CD4-positive, alpha-beta T cell treated with Interferon gamma for 1 hour (primary cell): ENCODE results near the gene ZC3H12C.
"Not testable (repeated sequence)": the region's sequence is repeated elsewhere in the genome, so short reads cannot be mapped to it uniquely, and the experiment has no call there.

Experiments used
- DNase-seq: peaks from one replicate; pipeline ENCODE4 v3.0.0-alpha.2; 2020

Gene ZC3H12C

DNA sequence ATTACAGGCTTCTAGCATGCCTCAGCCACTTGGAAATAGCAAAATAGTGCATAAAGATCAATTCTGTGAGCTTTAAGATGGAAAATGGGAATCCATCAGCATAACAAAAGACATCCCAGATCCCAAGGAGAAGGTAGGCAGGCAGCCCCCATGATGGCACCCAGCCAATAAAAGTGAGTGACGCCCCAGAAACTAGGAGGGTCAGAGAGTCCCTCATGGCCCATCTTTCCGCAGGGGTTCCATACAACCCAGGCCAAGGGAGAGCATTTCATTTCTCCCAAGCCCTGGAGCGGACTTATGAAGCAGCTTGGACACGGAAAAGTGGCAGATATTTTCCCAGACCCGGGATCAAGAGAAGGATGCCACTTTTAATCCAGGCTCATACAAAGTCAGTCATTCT is 93.3 kb downstream of the ZC3H12C start:
- no peak for DNase-seq

DNA sequence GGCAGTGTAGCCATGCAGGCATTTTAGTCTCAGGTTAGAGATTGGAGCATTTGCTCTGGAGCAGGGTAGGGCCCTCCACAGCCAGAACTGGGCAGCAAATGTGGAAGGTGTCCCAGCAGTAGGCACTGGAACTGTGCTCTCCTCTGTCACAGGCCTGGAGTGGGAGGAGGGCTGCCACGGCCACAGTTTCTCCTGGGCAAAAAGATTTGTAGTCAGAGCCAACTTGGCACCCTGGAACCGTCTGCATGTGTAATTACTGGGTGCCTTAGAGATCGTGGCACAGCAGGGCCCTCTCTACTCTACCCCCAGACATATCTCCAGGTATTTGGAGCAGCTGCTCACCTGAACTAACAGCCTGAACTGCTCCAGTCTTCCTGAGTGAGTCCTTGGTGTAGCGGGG is 93.7 kb downstream of the ZC3H12C start:
- no peak for DNase-seq

DNA sequence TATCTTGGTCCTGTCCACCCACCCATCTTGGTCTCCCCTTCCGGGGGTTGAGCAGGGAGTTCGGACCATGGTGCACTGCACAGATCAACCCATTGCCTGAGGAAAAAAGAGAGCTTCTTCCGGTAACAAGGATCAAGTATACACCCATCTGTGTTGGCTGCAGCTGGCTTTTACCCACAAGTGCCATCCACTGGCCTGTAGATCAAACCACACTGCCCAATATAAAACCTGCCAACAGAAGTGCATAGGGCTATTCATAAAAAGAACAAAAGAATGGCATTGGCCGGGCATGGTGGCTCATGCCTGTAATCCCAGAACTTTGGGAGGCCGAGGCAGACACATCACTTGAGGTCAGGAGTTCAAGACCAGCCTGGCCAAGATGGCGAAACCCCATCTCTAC is 94.5 kb downstream of the ZC3H12C start:
- no peak for DNase-seq

DNA sequence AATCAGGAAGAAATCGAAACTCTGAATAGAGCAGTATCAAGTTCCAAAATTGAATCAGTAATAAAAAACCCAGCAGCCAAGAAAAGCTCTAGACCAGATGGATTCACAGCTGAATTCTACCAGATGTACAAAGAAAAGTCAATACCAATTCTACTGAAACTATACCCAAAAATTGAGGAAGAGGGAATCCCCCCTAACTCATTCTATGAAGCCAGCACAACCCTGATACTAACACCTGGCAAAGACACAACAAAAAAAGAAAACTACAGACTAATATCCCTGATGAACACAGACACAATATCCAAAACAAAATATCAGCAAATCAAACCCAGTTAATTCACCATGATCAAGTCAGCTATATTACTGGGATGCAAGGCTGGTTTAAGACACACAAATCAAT is 97.7 kb downstream of the ZC3H12C start:
- DNase-seq: no peak

DNA sequence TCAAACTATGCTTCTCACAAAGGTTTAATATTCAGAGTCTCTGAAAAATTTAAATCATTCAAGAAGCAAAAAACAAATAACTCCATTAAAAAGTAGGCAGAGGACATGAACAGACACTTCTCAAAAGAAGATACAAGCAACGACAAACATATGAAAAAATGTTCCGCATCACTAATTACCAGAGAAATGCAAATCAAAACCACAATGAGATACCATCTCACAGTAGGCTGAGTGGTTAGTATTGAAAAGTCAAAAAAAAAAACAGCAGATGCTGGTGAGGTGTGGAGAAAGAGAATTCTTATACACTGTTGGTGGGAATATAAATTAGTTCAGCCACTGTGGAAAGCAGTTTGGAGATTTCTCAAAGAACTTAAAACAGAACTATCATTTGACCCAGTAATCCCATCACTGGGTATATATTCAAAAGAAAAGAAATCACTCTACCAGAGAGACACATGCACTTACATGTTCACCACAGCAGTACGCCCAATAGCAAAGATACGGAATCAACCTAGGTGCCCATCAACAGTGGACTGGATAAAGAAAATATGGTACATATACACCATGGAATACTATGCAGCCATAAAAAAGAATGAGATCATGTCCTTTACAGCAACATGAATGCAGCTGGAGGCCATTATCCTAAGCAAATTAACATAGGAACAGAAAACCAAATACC is 99.6 kb downstream of the ZC3H12C start:
- not testable (repeated sequence) for DNase-seq

DNA sequence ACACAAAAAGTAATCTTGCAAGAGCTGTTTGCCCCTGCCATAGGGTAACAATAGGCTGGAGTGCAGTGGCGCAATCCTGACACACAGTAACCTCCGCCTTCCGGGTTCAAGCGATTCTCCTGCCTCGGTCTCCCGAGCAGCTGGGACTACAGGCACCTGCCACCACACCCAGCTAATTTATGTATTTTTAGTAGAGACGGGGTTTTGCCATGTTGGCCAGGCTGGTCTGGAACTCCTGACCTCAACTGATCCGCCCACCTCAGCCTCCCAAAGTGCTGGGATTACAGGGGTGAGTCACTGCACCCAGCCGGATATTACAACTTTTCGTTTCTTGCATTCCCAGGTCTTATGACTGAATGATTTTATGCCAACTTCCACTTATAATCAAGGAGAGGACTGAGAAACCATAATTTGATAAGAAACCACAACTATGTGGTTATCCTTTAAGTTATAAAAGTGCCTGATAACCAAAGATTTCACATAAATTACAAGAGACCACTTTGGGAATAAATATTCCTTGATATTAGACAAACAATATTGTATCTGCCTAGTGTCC is 101.1 kb downstream of the ZC3H12C start:
- not testable (repeated sequence) for DNase-seq

DNA sequence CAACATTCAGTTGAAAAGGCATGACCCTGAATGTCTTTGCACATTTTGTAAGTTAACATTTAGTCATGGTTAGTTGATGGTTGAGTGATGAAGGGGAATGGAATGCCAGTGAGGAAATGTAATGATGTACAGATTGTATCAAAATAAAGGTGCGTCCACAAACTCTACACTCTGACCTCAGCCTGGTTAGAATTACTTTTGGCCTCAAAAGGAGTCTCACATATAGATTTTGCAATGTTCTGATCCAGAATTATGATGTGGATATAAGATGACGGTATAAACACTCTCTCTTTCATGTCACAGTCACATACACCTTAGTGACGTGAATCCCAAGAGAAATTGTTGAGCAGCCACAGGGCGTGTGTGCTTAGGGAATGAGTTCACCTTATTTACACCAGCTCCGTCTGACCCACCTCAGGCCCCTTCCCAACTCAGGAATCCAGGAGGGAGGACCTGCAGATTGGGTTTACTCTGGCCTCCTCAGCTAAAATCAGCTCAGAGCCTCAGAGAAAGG is 103.1 kb downstream of the ZC3H12C start:
- DNase-seq: no peak

DNA sequence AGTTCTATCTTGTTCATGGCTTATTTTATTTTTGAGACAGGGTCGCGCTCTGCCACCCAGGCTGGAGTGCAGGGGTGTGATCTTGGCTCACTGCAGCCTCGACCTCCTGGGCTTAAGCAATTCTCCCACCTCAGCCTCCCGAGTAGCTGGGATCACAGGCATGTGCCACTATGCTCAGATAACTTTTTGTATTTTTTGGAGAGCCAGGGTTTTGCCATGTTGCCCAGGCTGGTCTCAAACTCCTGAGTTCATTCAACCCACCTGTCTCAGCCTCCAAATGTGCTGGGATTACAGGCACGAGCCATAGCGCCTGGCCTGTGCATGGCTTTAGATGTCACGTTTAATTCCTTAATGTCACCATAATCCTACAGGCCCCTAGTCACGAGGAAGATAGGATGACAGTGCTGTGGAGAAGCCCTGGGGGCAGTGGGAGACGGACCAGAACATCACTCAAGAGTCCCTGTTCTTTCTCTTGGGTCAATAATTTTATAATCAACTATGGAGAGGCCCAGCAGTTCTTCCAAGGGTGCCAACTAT is 103.8 kb downstream of the ZC3H12C start:
- DNase-seq: no peak

DNA sequence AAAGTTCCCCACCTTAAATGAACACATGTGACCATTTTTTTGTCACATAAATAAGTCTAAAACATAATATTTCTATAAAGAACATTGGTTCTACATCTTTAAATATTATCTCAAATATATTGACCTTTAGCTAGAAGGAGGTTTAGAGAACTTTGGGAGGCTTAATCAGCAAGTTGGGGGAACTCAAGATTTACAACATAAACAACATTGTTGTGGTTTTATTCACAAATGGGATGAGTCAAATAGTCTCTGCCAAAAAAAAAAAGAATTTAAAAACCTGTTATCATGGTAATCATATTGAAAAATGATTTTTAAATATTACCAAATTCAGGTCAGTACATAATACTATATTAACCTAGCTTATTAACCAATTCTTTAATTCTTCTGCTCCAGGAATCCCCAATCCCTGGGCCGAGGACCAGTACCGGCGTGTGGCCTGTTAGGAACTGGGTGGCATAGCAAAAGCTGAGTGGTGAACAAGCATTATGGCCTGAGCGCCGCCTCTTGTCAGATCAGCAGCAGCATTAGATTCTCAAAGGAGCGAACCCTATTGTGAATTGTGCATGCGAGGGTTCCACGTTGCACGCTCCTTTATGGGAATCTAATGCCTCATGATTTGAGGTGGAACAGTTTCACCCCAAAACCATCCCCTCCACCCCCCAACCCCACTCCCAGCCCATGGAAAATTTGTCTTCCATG is 105.0 kb downstream of the ZC3H12C start:
- DNase-seq: no peak

DNA sequence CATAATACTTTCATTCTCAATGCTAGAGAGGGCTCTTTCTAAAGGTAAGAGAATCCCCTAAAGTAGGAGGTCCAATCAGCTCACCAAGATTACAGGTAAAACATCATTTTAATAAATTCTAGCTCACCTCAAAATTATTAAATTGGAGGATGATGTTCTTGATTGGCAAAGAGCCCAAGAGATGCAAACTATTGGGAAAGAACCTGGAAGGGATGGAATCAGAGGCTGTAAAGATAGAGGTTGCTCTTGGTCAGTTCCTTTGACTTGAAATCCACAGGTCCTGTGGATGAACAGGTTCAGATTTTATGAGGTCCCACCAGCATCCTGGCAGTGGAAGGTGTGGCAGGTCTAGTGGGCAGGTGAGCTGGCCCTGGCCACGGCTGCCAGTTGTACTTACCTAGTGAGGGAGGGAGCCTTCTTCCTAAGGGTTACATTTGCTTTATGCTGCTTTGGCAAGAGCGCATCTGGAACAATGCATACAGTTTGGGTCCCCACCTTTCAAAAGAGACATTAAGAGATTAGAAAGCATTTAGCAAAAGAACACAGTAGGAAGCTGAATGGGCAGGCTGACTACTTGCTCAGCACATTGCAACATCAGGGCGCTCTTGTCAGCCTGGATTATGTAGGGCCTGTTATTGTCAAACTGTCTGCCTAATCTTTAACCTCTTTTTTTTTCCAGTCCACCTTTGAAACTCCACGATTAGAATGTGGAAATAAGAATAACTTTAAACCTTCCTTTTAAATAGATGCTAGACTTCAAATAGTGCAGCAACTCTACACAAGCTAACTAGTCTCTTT is 106.2 kb downstream of the ZC3H12C start:
- DNase-seq: no peak

DNA sequence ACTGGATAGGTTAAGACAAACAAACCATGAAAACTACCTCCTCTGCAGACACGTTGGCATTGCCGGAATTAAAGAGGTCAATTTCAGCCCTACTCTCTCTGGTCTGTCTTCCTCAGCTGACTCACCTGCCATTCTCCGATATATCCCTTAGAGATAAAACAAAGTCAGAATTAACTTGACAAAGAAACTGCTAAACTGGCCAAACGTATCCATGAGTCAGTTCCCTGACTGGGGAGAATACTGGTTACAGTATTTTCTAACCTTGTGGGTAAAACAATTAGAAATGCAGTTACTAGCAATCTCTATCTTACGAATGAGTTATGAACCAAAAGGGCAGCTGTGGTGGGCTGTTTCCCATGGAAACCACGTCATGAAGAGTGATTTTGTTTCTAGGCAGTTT is 107.0 kb downstream of the ZC3H12C start:
- no peak for DNase-seq

DNA sequence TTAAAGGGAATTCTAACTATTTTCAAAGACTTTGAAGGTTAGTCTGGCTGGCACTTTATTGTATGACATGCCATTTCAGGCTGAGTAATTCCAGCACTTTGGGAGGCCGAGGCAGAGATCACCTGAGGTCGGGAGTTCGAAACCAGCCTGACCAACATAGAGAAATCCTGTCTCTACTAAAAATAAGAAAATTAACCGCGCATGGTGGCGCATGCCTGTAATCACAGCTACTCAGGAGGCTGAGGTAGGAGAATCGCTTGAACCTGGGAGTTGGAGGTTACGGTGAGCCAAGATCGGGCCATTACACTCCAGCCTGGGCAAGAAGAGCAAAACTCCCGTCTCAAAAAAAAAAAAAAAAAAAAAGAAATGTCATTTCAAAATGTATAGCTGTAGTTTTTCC is 107.6 kb downstream of the ZC3H12C start:
- DNase-seq: no peak

DNA sequence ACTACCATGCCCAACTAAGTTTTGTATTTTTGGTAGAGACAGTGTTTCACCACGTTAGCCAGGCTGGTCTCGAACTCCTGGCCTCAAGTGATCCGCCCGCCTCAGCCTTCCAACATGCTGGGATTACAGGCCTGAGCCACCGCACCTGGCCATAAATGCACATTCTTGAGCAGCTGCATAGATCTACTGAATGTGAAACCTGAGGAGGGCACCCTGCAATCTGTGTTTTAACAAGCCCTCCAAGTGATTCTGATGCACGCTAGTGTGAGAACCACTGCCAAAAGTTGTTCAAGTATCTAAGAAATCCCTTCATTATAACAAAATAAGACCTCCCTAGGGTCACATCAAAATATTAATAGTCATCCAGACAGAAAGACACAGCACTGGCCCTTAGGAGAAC is 113.9 kb downstream of the ZC3H12C start:
- DNase-seq: no peak

DNA sequence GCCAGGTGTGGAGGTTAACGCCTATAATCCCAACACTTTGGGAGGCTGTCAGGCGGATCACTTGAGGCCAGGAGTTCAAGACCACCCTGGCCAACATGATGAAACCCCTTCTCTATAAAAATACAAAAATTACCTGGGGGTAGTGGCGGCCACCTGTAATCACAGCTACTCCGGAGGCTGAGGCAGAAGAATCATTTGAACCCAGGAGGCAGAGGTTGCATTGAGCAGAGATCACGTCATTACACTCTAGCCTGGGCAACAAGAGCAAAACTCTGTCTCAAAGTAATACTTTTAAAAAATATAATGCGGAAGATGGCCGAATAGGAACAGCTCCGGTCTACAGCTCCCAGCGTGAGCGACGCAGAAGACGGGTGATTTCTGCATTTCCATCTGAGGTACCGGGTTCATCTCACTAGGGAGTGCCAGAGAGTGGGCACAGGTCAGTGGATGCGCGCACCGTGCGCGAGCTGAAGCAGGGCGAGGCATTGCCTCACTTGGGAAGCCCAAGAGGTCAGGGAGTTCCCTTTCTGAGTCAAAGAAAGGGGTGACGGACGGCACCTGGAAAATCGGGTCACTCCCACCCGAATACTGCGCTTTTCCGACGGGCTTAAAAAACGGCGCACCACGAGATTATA is 115.6 kb downstream of the ZC3H12C start:
- DNase-seq: not testable (repeated sequence)

DNA sequence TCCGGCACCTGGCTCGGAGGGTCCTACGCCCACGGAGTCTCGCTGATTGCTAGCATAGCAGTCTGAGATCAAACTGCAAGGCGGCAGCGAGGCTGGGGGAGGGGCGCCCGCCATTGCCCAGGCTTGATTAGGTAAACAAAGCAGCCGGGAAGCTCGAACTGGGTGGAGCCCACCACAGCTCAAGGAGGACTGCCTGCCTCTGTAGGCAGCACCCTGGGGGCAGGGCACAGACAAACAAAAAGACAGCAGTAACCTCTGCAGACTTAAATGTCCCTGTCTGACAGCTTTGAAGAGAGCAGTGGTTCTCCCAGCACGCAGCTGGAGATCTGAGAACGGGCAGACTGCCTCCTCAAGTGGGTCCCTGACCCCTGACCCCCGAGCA is 116.1 kb downstream of the ZC3H12C start:
- peak; percentile 7 for DNase-seq

DNA sequence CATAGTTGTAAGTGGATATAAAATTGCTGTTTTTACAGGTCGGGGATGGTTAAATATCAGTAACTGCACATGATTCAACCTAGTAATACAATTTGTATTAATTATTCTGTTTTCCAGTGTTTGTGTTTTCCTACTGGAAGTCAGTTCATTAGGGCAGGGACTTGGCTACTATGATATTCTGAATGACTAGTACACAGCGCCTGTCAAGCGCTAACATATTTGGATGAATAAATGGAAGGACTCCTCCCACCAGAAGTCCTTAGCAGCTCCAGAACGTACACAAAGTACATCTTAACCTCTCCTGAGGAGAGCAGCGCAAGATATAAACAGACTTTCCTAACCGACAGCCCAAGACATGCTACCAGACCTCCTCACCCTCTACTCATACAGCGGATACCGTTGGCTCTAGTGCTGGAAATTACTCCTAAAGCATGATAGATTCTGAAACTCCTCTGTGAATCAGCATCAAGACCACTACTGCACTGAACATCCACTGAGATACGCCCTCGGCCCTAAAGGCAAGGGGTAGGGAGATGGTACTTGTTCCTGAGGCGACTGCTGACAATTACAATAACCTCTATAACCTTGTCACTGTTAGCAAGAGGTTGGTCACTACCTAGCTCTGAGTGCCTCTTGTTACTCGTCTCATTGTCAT is 124.2 kb downstream of the ZC3H12C start:
- DNase-seq: no peak

DNA sequence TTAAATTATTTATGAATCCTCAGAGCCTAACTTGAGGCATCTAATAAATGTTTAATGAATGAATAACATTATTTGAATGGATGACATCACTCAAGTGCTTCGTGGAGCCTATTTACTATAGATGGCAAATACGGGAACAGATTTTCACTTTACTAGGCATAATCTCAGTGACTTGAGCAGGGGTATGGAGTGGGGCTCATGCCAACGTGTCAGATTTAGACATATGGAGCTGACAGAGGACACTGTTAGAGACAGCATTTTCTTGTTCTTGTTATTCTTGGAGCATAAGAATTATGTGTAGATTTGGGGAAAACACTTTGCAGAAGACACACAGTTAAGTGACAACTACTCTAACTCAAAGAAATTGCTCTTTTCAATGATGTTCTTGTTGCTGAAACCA is 124.7 kb downstream of the ZC3H12C start:
- no peak for DNase-seq

DNA sequence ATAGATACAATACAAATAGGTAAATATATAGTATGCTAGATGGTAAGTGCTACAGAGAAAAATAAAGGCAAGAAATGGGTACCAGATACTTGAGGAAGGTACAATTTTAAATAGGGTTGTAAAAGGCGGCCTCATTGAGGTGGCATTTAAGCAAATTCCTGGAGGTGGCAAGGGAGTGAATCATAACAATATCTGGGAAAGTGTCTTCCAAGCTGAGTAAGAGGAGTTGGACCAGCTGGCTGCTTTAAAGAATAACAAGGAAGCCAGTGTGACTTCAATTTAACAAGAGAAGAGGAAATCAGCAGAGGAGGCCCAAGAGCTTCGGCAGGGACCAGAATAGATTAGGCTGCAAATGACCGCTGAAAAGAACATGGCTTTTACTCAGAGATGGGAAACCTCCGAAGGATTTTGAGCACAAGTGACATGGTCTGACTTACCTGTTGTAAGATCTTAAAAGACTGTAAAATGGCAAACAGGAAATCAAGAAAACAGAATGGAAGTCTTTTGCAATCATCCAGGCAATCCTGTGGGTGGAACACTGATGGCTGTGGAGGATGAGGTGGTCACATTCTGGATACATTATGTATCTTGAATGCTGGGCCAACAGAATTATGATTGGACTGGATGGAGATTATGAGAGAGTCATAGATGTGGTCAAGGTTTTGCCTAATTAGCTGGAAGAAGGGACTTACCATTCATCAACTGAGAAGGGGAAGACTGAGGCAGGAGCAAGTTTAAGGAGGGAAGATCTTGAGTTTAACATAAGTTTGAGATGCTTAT is 126.0 kb downstream of the ZC3H12C start:
- no peak for DNase-seq
